ENCODE measurements around the gene TSACC.
A peak's percentile ranks its signal among the peaks of the same experiment; 100 is the strongest.

Gene TSACC

DNA sequence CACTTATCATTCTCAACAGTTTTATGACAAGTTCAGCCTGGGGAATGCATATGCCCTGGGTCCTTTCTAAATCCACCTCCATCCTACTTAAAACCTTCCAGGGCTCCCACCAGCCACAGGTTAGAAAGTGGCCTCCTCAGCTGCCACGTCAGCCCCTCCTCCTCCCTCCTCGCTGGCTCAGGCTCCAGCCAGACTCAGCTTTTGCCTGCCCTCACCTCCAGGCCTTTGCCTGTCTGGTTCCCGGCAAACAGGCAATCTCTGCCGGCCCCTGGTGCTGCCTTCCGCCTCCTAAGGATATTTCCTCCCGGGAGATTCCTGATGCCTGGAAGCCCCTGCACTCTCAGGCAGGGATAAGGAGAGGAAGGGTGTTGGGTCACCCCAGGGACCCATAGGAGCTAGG lies 40.2 kb downstream of the TSACC start:
- H3K4me1 ChIP-seq (ENCODE audit: control insufficient read depth in 2 of 2, insufficient read depth in 1 of 2, low read depth in 1 of 2, low read length in 2 of 2), result peaks cover 0 to 2% of the 10 kb centered on the region in 2 donors
- no peak overlapping the region for H3K4me3 ChIP-seq (ENCODE audit: low read length in 2 of 2)
- no peaks in the 10 kb centered on the region for H3K9me3 ChIP-seq (replicated peaks in 1 of 2; ENCODE audit: control insufficient read depth in 2 of 2, insufficient read depth in 1 of 2, low read depth in 1 of 2, low read length in 2 of 2)
- H3K36me3 ChIP-seq (replicated peaks in 1 of 2; ENCODE audit: control insufficient read depth in 2 of 2, insufficient read depth in 2 of 2, low read length in 2 of 2), result no peaks in the 10 kb centered on the region
- H3K14ac ChIP-seq (ENCODE audit: low read length), result no peak overlapping the region
- H2BK12ac ChIP-seq (ENCODE audit: low read length), result no peak overlapping the region
- peak overlapping the region; percentile 30 for H3K18ac ChIP-seq (ENCODE audit: low read length)
- H3K27ac ChIP-seq (replicated peaks; ENCODE audit: low read length), result no peak overlapping the region
- no peak overlapping the region for H2AK5ac ChIP-seq (ENCODE audit: low read depth, low read length)
- H4K8ac ChIP-seq (ENCODE audit: low read depth, low read length), result no peak overlapping the region
- no peak overlapping the region for H3K4ac ChIP-seq (ENCODE audit: low read length)
- H3K27me3 ChIP-seq (ENCODE audit: control insufficient read depth in 3 of 3, insufficient read depth in 3 of 3, low read depth in 1 of 3, low read length in 3 of 3), result peaks cover 0 to 51% (median 8%) of the 10 kb centered on the region in 3 experiments
- H3K4me2 ChIP-seq (ENCODE audit: insufficient read depth, low read length, poor library complexity, severe bottlenecking), result no peak overlapping the region
- no peak overlapping the region for H2BK5ac ChIP-seq (ENCODE audit: low read length)
- H2BK15ac ChIP-seq (ENCODE audit: low read length), result no peak overlapping the region
- no peaks in the 10 kb centered on the region for H3K79me1 ChIP-seq (ENCODE audit: low read depth, low read length)
- WGBS, 2 donors (ENCODE audit: extremely low coverage in 2 of 2, insufficient read length in 2 of 2, insufficient replicate concordance in 1 of 2), result no CpG with 5 or more reads among the region's 6 CpGs
- H2BK120ac ChIP-seq (ENCODE audit: low read depth, low read length), result peak overlapping the region; percentile 62
- H4K91ac ChIP-seq (ENCODE audit: low read depth, low read length, poor library complexity), result no peak overlapping the region
- H3K9ac ChIP-seq (ENCODE audit: low read depth, low read length, poor library complexity), result no peak overlapping the region
- no peak for DNase-seq (ENCODE audit: low spot score)
- H3K23ac ChIP-seq (ENCODE audit: low read depth, low read length, poor library complexity), result no peak overlapping the region
- H2AFZ ChIP-seq (ENCODE audit: low read length), result no peak overlapping the region

- no peak overlapping the region for H2BK15ac ChIP-seq (ENCODE audit: low read length)
- no peak overlapping the region for H4K8ac ChIP-seq (ENCODE audit: low read depth, low read length)
- no peak overlapping the region for H3K23ac ChIP-seq (ENCODE audit: low read depth, low read length, poor library complexity)
- no peak overlapping the region for H2AK5ac ChIP-seq (ENCODE audit: low read depth, low read length)
- no CpG with 5 or more reads among the region's 3 CpGs for WGBS, 2 donors (ENCODE audit: extremely low coverage in 2 of 2, insufficient read length in 2 of 2, insufficient replicate concordance in 1 of 2)
- no peaks in the 10 kb centered on the region for H3K36me3 ChIP-seq (replicated peaks in 1 of 2; ENCODE audit: control insufficient read depth in 2 of 2, insufficient read depth in 2 of 2, low read length in 2 of 2)
- no peak overlapping the region for H2AFZ ChIP-seq (ENCODE audit: low read length)
- H2BK5ac ChIP-seq (ENCODE audit: low read length), result no peak overlapping the region
- H2BK120ac ChIP-seq (ENCODE audit: low read depth, low read length), result no peak overlapping the region
- no peak overlapping the region for H3K9ac ChIP-seq (ENCODE audit: low read depth, low read length, poor library complexity)
- peaks cover 0 to 54% (median 11%) of the 10 kb centered on the region in 3 experiments for H3K27me3 ChIP-seq (ENCODE audit: control insufficient read depth in 3 of 3, insufficient read depth in 3 of 3, low read depth in 1 of 3, low read length in 3 of 3)
- no peaks in the 10 kb centered on the region for H3K79me1 ChIP-seq (ENCODE audit: low read depth, low read length)
- H3K18ac ChIP-seq (ENCODE audit: low read length), result no peak overlapping the region
- no peak overlapping the region for H3K4ac ChIP-seq (ENCODE audit: low read length)
- H3K14ac ChIP-seq (ENCODE audit: low read length), result no peak overlapping the region
- no peaks in the 10 kb centered on the region for H3K9me3 ChIP-seq (replicated peaks in 1 of 2; ENCODE audit: control insufficient read depth in 2 of 2, insufficient read depth in 1 of 2, low read depth in 1 of 2, low read length in 2 of 2)
- H3K4me2 ChIP-seq (ENCODE audit: insufficient read depth, low read length, poor library complexity, severe bottlenecking), result no peak overlapping the region
- no peak overlapping the region for H2BK12ac ChIP-seq (ENCODE audit: low read length)
- no peak overlapping the region for H3K27ac ChIP-seq (replicated peaks; ENCODE audit: low read length)
- peaks cover 0 to 2% of the 10 kb centered on the region in 2 donors for H3K4me1 ChIP-seq (ENCODE audit: control insufficient read depth in 2 of 2, insufficient read depth in 1 of 2, low read depth in 1 of 2, low read length in 2 of 2)
- H4K91ac ChIP-seq (ENCODE audit: low read depth, low read length, poor library complexity), result no peak overlapping the region
- no peak for DNase-seq (ENCODE audit: low spot score)
- no peak overlapping the region for H3K4me3 ChIP-seq (ENCODE audit: low read length in 2 of 2)
These were observed 41.3 kb downstream of the TSACC start for GRCh38 chr1:156379420-156380165.

DNA sequence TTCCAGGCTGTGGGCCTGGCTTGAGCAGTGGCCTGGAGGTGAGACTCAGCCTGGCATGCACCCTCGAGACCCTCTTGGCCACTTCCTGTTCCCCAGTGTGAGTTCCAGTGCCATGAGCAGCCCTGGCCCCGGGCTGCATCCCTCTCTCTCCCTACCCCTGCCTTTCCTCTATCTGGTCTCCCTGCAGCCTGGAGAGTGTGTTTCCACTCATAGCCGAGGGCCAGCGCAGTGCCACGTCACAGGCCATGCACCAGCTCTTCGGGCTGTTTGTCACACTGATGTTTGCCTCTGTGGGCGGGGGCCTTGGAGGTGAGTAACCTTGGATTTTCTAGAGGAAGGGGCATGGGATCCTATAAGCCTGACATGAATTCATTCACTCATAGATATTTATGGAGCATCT lies 44.2 kb downstream of the TSACC start:
- Histone ChIP-seq H2BK12ac (ENCODE audit: low read length) (no peak overlapping the region), H3K4me2 (ENCODE audit: insufficient read depth, low read length, poor library complexity, severe bottlenecking) (no peak overlapping the region), H3K14ac (ENCODE audit: low read length) (no peak overlapping the region), H4K91ac (ENCODE audit: low read depth, low read length, poor library complexity) (no peak overlapping the region), H3K9ac (ENCODE audit: low read depth, low read length, poor library complexity) (no peak overlapping the region), H3K27me3 (ENCODE audit: control insufficient read depth in 3 of 3, insufficient read depth in 3 of 3, low read depth in 1 of 3, low read length in 3 of 3) (peaks cover 2 to 68% (median 39%) of the 10 kb centered on the region in 3 experiments), H2BK5ac (ENCODE audit: low read length) (no peak overlapping the region), H2BK120ac (ENCODE audit: low read depth, low read length) (no peak overlapping the region), H3K79me1 (ENCODE audit: low read depth, low read length) (no peaks in the 10 kb centered on the region), H2AFZ (ENCODE audit: low read length) (no peak overlapping the region), H3K23ac (ENCODE audit: low read depth, low read length, poor library complexity) (no peak overlapping the region), H3K27ac (replicated peaks; ENCODE audit: low read length) (no peak overlapping the region), H3K4ac (ENCODE audit: low read length) (no peak overlapping the region), H3K9me3 (replicated peaks in 1 of 2; ENCODE audit: control insufficient read depth in 2 of 2, insufficient read depth in 1 of 2, low read depth in 1 of 2, low read length in 2 of 2) (no peaks in the 10 kb centered on the region), H3K36me3 (replicated peaks in 1 of 2; ENCODE audit: control insufficient read depth in 2 of 2, insufficient read depth in 2 of 2, low read length in 2 of 2) (no peaks in the 10 kb centered on the region), H3K18ac (ENCODE audit: low read length) (no peak overlapping the region), H3K4me1 (ENCODE audit: control insufficient read depth in 2 of 2, insufficient read depth in 1 of 2, low read depth in 1 of 2, low read length in 2 of 2) (peaks cover under 1 to 6% of the 10 kb centered on the region in 2 donors), H4K8ac (ENCODE audit: low read depth, low read length) (no peak overlapping the region), H2BK15ac (ENCODE audit: low read length) (no peak overlapping the region), H3K4me3 (ENCODE audit: low read length in 2 of 2) (no peak overlapping the region), H2AK5ac (ENCODE audit: low read depth, low read length) (no peak overlapping the region)
- no peak for DNase-seq (ENCODE audit: low spot score)
- no CpG with 5 or more reads among the region's 7 CpGs for WGBS, 2 donors (ENCODE audit: extremely low coverage in 2 of 2, insufficient read length in 2 of 2, insufficient replicate concordance in 1 of 2)

DNA sequence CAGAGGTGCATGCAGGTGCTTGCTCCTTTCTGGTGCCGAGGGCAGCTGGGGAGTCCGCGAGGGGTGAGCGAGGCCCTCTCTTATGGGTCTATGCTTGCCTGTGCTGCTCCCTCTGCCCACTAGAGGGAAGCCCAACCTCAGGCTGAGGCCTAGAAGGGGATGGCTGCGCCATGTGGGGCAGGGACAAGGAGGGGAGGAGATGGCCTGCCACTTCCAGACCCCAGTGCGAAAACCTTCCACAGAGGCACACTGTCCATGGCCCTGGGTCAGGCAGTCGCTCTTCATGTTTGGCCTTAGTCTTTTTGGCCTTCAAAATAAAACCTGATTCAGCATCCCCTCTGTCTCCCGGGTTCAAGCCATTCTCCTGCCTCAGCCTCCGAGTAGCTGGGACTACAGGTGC lies 44.7 kb downstream of the TSACC start:
- no peak overlapping the region for H3K4me2 ChIP-seq (ENCODE audit: insufficient read depth, low read length, poor library complexity, severe bottlenecking)
- no peak overlapping the region for H2BK120ac ChIP-seq (ENCODE audit: low read depth, low read length)
- WGBS, 2 donors (ENCODE audit: extremely low coverage in 2 of 2, insufficient read length in 2 of 2, insufficient replicate concordance in 1 of 2), result no CpG with 5 or more reads among the region's 9 CpGs
- H3K27ac ChIP-seq (replicated peaks; ENCODE audit: low read length), result no peak overlapping the region
- no peak overlapping the region for H2AFZ ChIP-seq (ENCODE audit: low read length)
- no peak overlapping the region for H3K18ac ChIP-seq (ENCODE audit: low read length)
- peak; percentile 65 for DNase-seq (ENCODE audit: low spot score)
- no peak overlapping the region for H4K91ac ChIP-seq (ENCODE audit: low read depth, low read length, poor library complexity)
- peak overlapping the region; percentile 65 for H3K23ac ChIP-seq (ENCODE audit: low read depth, low read length, poor library complexity)
- no peak overlapping the region for H4K8ac ChIP-seq (ENCODE audit: low read depth, low read length)
- no peak overlapping the region for H3K14ac ChIP-seq (ENCODE audit: low read length)
- no peak overlapping the region for H2BK5ac ChIP-seq (ENCODE audit: low read length)
- no peak overlapping the region for H2AK5ac ChIP-seq (ENCODE audit: low read depth, low read length)
- no peak overlapping the region for H3K9ac ChIP-seq (ENCODE audit: low read depth, low read length, poor library complexity)
- H3K4ac ChIP-seq (ENCODE audit: low read length), result no peak overlapping the region
- no peaks in the 10 kb centered on the region for H3K79me1 ChIP-seq (ENCODE audit: low read depth, low read length)
- H3K9me3 ChIP-seq (replicated peaks in 1 of 2; ENCODE audit: control insufficient read depth in 2 of 2, insufficient read depth in 1 of 2, low read depth in 1 of 2, low read length in 2 of 2), result no peaks in the 10 kb centered on the region
- H3K27me3 ChIP-seq (ENCODE audit: control insufficient read depth in 3 of 3, insufficient read depth in 3 of 3, low read depth in 1 of 3, low read length in 3 of 3), result peaks cover 7 to 72% (median 44%) of the 10 kb centered on the region in 3 experiments
- no peak overlapping the region for H3K4me3 ChIP-seq (ENCODE audit: low read length in 2 of 2)
- no peak overlapping the region for H2BK12ac ChIP-seq (ENCODE audit: low read length)
- H3K4me1 ChIP-seq (ENCODE audit: control insufficient read depth in 2 of 2, insufficient read depth in 1 of 2, low read depth in 1 of 2, low read length in 2 of 2), result peaks cover 5 to 10% of the 10 kb centered on the region in 2 donors
- H2BK15ac ChIP-seq (ENCODE audit: low read length), result no peak overlapping the region
- H3K36me3 ChIP-seq (replicated peaks in 1 of 2; ENCODE audit: control insufficient read depth in 2 of 2, insufficient read depth in 2 of 2, low read length in 2 of 2), result no peaks in the 10 kb centered on the region
